BE2C (cell line): Measurements from ENCODE around the gene CARD9.

Experiments used
- DNase-seq: peaks from one replicate; pipeline ENCODE4 v3.0.0-alpha.2; 2020
- H3K27me3 ChIP-seq: fragments of 250-450 bp; sonication (Bioruptor Pico); 2 replicates; pipeline ENCODE4 v1.5.1; 2020; ENCODE audit warnings: mild to moderate bottlenecking
- H3K36me3 ChIP-seq: fragments of 250-450 bp; sonication (Bioruptor Pico); 2 replicates; pipeline ENCODE4 v1.5.1; 2020; ENCODE audit warnings: mild to moderate bottlenecking
- H3K4me1 ChIP-seq: fragments of 250-450 bp; sonication (Bioruptor Pico); 2 replicates; pipeline ENCODE4 v1.5.1; 2020
- H3K4me3 ChIP-seq: 2 replicates; pipeline ENCODE4 v1.5.1; 2011; ENCODE audit warnings: low read depth, low read length
- H3K9me3 ChIP-seq: fragments of 250-450 bp; sonication (Bioruptor Pico); 2 replicates; pipeline ENCODE4 v1.5.1; 2020
- TF ChIP-seq, protein P1 (sequence below): IDR thresholded peaks from 2 replicates; pipeline ENCODE4 v1.5.1; 2012; ENCODE audit warnings: mild to moderate bottlenecking, low read depth, low read length

Gene CARD9

DNA sequence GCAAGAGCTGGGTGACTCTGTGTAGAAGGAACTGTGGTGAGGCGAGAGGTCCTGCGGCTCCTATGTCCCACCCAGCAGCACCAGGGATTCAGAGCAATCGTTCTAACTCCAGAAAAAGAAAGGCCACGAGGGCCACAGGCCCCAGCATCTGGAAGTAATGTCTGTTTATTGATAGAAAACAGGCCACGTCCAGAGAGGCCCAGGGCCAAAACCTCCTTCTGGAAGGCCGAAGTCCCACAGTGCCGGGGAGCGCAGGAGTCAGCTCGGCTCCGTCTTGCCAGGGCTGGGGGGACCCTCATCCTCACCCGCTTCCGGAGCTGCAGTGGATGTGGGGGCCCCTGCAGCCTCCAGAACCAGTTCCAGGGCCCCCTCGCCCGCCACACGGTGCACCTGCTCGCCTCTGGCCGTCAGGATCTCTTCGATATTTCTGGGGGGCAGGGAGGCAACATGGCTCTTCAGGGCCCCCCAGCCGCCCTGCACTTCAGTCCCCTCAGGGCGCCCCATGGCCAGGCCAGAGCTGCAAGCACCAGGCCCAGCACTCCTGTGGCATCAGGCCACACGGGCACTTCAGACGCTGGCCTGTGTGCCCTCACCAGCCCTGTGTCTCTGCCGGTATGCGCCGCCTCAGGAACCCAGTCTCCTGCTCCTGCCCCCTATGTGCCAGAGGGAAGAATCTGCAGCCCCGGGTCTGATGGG lies 11.6 kb downstream of the CARD9 start:
- Histone ChIP-seq H3K9me3 (no peaks in the 10 kb centered on the region), H3K27me3 (no peaks in the 10 kb centered on the region), H3K36me3 (peaks cover 8% of the 10 kb centered on the region; the same call in 1 of the 2 replicates), H3K4me3 (no peak overlapping the region), H3K4me1 (peaks cover 44% of the 10 kb centered on the region)
- TF ChIP-seq, protein P1, sequence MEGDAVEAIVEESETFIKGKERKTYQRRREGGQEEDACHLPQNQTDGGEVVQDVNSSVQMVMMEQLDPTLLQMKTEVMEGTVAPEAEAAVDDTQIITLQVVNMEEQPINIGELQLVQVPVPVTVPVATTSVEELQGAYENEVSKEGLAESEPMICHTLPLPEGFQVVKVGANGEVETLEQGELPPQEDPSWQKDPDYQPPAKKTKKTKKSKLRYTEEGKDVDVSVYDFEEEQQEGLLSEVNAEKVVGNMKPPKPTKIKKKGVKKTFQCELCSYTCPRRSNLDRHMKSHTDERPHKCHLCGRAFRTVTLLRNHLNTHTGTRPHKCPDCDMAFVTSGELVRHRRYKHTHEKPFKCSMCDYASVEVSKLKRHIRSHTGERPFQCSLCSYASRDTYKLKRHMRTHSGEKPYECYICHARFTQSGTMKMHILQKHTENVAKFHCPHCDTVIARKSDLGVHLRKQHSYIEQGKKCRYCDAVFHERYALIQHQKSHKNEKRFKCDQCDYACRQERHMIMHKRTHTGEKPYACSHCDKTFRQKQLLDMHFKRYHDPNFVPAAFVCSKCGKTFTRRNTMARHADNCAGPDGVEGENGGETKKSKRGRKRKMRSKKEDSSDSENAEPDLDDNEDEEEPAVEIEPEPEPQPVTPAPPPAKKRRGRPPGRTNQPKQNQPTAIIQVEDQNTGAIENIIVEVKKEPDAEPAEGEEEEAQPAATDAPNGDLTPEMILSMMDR: no peak
- DNase-seq: peak; percentile 56

DNA sequence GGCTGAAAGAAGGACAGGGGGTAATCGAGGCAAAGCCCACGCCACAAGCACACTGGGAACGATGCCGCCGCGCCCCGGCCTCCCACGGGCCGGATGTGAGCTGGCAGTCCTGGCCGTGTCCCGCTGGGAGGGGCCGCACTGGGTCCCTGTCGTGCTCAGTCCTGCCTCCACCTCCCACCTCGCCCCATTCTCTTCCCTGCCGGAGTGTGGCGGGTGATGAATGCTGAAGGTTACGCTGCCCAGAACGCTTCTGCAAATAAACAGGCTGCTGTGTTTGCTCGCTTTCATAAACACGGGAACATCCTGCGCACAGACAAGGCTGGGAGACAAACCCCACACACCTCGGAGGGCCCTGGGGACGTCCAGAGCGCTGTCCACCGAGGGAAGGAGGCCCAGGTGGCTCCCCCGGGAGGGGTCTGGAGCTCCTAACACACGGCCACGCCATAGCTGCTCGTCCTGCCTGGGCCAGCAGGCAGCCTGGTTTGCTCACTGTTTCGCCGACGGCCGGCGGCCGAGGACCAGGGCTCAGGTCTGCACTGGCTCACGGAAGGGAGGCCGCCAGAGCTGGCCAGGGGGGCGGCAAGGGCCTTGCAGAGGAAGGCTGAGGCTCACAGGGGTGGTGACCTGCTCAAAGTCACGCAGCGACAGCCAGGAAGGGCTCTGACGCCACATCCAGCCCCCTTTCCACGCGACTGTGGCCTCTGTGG lies 12.3 kb downstream of the CARD9 start:
- Histone ChIP-seq H3K9me3 (no peaks in the 10 kb centered on the region), H3K4me3 (no peak overlapping the region), H3K36me3 (peaks cover 14% of the 10 kb centered on the region), H3K27me3 (no peaks in the 10 kb centered on the region), H3K4me1 (peaks cover 44% of the 10 kb centered on the region)
- TF ChIP-seq, protein P1: no peak
- DNase-seq: peak; percentile 58

DNA sequence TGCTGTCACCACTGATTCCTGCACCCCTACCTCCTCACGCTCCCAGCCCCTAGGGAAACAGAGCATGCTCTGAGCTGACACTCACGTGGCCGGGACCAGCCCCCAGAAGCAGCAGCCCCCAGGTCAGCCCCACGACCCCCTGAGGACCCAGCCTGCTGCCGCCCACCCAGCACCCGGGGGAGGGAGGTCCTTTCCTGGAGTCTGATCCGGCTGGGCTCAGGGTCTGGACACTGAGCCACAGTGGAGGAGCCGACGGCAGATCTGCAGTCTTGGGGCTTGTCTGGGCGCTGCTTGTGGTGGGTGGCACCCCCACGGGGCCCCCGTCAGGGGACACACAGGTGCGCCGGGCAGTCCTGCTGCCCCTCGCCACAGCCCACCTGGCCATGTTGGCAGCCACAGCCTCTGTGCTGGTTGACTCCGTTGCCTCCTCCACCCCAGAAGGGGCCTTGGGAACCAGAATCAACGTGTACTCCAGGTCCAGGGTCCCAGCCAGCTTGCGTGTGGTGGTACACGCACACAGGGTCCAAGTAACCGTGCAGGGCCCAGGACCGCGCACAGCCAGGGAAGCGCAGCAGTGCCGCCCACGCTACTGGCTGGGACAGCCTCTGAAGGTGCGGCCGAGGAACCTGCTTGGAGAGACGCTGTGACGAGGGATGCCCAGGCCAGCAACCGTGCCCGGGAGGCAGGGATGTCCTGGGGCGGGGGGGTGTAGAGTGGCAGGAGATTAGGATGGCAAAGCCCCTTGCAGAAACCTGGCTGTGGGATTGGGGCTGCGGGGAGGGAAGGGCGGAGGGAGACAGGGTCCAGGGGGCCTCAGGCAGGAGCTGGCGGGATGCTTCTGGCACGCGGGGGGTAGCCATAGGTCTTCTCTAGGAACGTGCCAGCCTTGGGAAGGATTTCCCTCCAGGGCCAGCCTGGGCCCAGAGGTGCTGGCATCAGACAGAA lies 13.4 kb downstream of the CARD9 start:
- H3K36me3 ChIP-seq: peaks cover 20% of the 10 kb centered on the region
- peaks cover 39% of the 10 kb centered on the region for H3K4me1 ChIP-seq
- DNase-seq: no peak
- H3K9me3 ChIP-seq: no peaks in the 10 kb centered on the region
- TF ChIP-seq, protein P1: no peak
- H3K4me3 ChIP-seq: no peak overlapping the region
- H3K27me3 ChIP-seq: no peaks in the 10 kb centered on the region

DNA sequence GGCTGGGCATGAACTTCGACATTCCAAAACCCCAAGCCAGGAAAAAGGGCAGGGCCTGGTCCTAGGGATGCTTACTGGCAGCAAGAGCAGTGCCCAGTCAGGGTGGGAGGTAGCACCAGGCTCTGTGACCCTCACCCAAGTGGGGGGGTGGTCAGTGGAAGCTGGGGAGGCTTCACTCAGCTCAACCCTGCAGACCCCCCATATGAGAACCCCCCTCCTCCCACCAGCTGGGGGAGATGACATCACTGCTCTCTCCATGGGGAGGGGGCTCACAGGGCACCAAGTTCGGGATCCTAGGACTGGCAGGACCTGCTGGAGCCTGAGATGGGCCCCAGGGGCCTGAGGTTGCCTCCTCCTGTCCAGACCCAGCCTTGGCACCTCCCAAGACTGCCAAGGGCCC lies 14.6 kb downstream of the CARD9 start:
- Histone ChIP-seq H3K4me3 (no peak overlapping the region), H3K36me3 (peaks cover 17% of the 10 kb centered on the region), H3K27me3 (no peaks in the 10 kb centered on the region), H3K4me1 (peaks cover 33% of the 10 kb centered on the region), H3K9me3 (no peaks in the 10 kb centered on the region)
- TF ChIP-seq, protein P1: no peak
- DNase-seq: no peak

DNA sequence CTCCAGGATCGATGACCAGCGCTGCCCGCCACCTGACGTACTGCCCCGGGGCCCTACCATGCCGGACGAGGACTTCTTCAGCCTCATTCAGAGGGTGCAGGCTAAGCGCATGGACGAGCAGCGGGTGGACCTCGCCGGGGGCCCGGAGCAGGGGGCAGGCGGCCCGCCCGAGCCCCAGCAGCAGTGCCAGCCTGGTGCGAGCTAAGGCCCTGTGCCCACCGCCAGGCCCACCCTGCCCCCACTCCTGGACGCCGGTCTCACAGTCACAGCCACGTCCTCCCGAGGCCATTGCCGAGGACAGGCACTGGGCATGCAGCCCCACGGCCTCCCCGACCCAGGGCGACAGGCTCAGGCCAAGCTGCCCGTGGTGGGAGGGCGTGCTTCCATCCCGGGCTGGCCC lies 15.5 kb downstream of the CARD9 start:
- peaks cover 33% of the 10 kb centered on the region for H3K4me1 ChIP-seq
- H3K27me3 ChIP-seq: no peaks in the 10 kb centered on the region
- H3K4me3 ChIP-seq: no peak overlapping the region
- H3K36me3 ChIP-seq: peaks cover 19% of the 10 kb centered on the region
- H3K9me3 ChIP-seq: no peaks in the 10 kb centered on the region
- no peak for DNase-seq
- TF ChIP-seq, protein P1: no peak
